Measurements from ENCODE around the gene SPATA13.

SPATA13 gene

GRCh38 chr13:24261566-24261965, 101.0 kb downstream of the SPATA13 start:
- DNase-seq, result no peak

- DNase-seq, result no peak
Measured at GRCh38 chr13:24263632-24264031, 103.1 kb downstream of the SPATA13 start.

- DNase-seq, result no peak
Measured at GRCh38 chr13:24264976-24265375, 104.5 kb downstream of the SPATA13 start.

- DNase-seq, result no peak
Measured at GRCh38 chr13:24265453-24265852, 104.9 kb downstream of the SPATA13 start.

GRCh38 chr13:24267274-24267673, 106.8 kb downstream of the SPATA13 start:
- no peak for DNase-seq

- no peak for DNase-seq
Measured at GRCh38 chr13:24267801-24268200, 107.3 kb downstream of the SPATA13 start.

GRCh38 chr13:24269821-24270220, 109.3 kb downstream of the SPATA13 start:
- no peak for DNase-seq

GRCh38 chr13:24270639-24271141, 110.2 kb downstream of the SPATA13 start:
- peak; percentile 21 for DNase-seq

GRCh38 chr13:24271231-24271600, 110.7 kb downstream of the SPATA13 start:
- no peak for DNase-seq

- DNase-seq, result no peak
Measured at GRCh38 chr13:24271601-24272451, 111.3 kb downstream of the SPATA13 start.

GRCh38 chr13:24272452-24273161, 112.1 kb downstream of the SPATA13 start:
- no peak for DNase-seq

- no peak for DNase-seq
Measured at GRCh38 chr13:24273926-24274325, 113.4 kb downstream of the SPATA13 start.

GRCh38 chr13:24274452-24275021, 114.0 kb downstream of the SPATA13 start:
- DNase-seq, result no peak

GRCh38 chr13:24275041-24275440, 114.5 kb downstream of the SPATA13 start:
- DNase-seq, result no peak

- no peak for DNase-seq
Measured at GRCh38 chr13:24276306-24276705, 115.8 kb downstream of the SPATA13 start.

- no peak for DNase-seq
Measured at GRCh38 chr13:24276861-24277260, 116.3 kb downstream of the SPATA13 start.

GRCh38 chr13:24277761-24278160, 117.2 kb downstream of the SPATA13 start:
- no peak for DNase-seq

GRCh38 chr13:24279327-24280110, 119.0 kb downstream of the SPATA13 start:
- DNase-seq, result no peak

GRCh38 chr13:24280720-24281119, 120.2 kb downstream of the SPATA13 start:
- no peak for DNase-seq

- DNase-seq, result no peak
Measured at GRCh38 chr13:24281188-24282008, 120.9 kb downstream of the SPATA13 start.

GRCh38 chr13:24282256-24282655, 121.7 kb downstream of the SPATA13 start:
- no peak for DNase-seq
